ENCODE results near the gene NFATC2.
A peak's percentile ranks its signal among the peaks of the same experiment; 100 is the strongest.

NFATC2 gene

GRCh38 chr20:51377132-51377531 lies 165.4 kb downstream of the NFATC2 start:
- no peak for TF ChIP-seq CTCF (IDR thresholded peaks at IDR 0.05; ENCODE audit: poor library complexity, severe bottlenecking)
- Histone ChIP-seq H3K4me3 (ENCODE audit: severe bottlenecking) (no peak overlapping the region), H3K9me3 (ENCODE audit: severe bottlenecking) (no peaks in the 10 kb centered on the region), H3K4me1 (ENCODE audit: insufficient read depth, poor library complexity, severe bottlenecking) (no peaks in the 10 kb centered on the region), H3K36me3 (ENCODE audit: low read depth) (no peaks in the 10 kb centered on the region), H3K27ac (ENCODE audit: poor library complexity, severe bottlenecking) (no peak overlapping the region), H3K27me3 (ENCODE audit: insufficient read depth, poor library complexity, severe bottlenecking) (no peaks in the 10 kb centered on the region)
- DNase-seq (ENCODE audit: low spot score) = peak; percentile 62
- no peak for ATAC-seq (ENCODE audit: low read depth)

GRCh38 chr20:51376111-51376510 lies 166.4 kb downstream of the NFATC2 start:
- no peak for TF ChIP-seq CTCF (IDR thresholded peaks at IDR 0.05; ENCODE audit: poor library complexity, severe bottlenecking)
- no peak for ATAC-seq (ENCODE audit: low read depth)
- Histone ChIP-seq H3K36me3 (ENCODE audit: low read depth) (no peaks in the 10 kb centered on the region), H3K27me3 (ENCODE audit: insufficient read depth, poor library complexity, severe bottlenecking) (no peaks in the 10 kb centered on the region), H3K27ac (ENCODE audit: poor library complexity, severe bottlenecking) (no peak overlapping the region), H3K4me1 (ENCODE audit: insufficient read depth, poor library complexity, severe bottlenecking) (no peaks in the 10 kb centered on the region), H3K4me3 (ENCODE audit: severe bottlenecking) (no peak overlapping the region), H3K9me3 (ENCODE audit: severe bottlenecking) (no peaks in the 10 kb centered on the region)
- no peak for DNase-seq (ENCODE audit: low spot score)

- DNase-seq (ENCODE audit: low spot score) (peak; percentile 54), ATAC-seq (ENCODE audit: low read depth) (no peak)
- H3K27me3 ChIP-seq (ENCODE audit: insufficient read depth, poor library complexity, severe bottlenecking) = no peaks in the 10 kb centered on the region
- H3K9me3 ChIP-seq (ENCODE audit: severe bottlenecking) = no peaks in the 10 kb centered on the region
- H3K4me1 ChIP-seq (ENCODE audit: insufficient read depth, poor library complexity, severe bottlenecking) = no peaks in the 10 kb centered on the region
- H3K4me3 ChIP-seq (ENCODE audit: severe bottlenecking) = no peak overlapping the region
- TF ChIP-seq CTCF (IDR thresholded peaks at IDR 0.05; ENCODE audit: poor library complexity, severe bottlenecking) = no peak
- no peak overlapping the region for H3K27ac ChIP-seq (ENCODE audit: poor library complexity, severe bottlenecking)
- no peaks in the 10 kb centered on the region for H3K36me3 ChIP-seq (ENCODE audit: low read depth)
These were observed 167.0 kb downstream of the NFATC2 start for GRCh38 chr20:51375561-51375960.

GRCh38 chr20:51374961-51375360 lies 167.6 kb downstream of the NFATC2 start:
- Histone ChIP-seq H3K4me1 (ENCODE audit: insufficient read depth, poor library complexity, severe bottlenecking) (no peaks in the 10 kb centered on the region), H3K4me3 (ENCODE audit: severe bottlenecking) (no peak overlapping the region), H3K36me3 (ENCODE audit: low read depth) (no peaks in the 10 kb centered on the region), H3K27me3 (ENCODE audit: insufficient read depth, poor library complexity, severe bottlenecking) (no peaks in the 10 kb centered on the region), H3K27ac (ENCODE audit: poor library complexity, severe bottlenecking) (no peak overlapping the region), H3K9me3 (ENCODE audit: severe bottlenecking) (no peaks in the 10 kb centered on the region)
- TF ChIP-seq CTCF (IDR thresholded peaks at IDR 0.05; ENCODE audit: poor library complexity, severe bottlenecking) = no peak
- ATAC-seq (ENCODE audit: low read depth) (no peak), DNase-seq (ENCODE audit: low spot score) (peak; percentile 77)

GRCh38 chr20:51374456-51374830 lies 168.1 kb downstream of the NFATC2 start:
- Histone ChIP-seq H3K27ac (ENCODE audit: poor library complexity, severe bottlenecking) (no peak overlapping the region), H3K4me1 (ENCODE audit: insufficient read depth, poor library complexity, severe bottlenecking) (no peaks in the 10 kb centered on the region), H3K9me3 (ENCODE audit: severe bottlenecking) (no peaks in the 10 kb centered on the region), H3K4me3 (ENCODE audit: severe bottlenecking) (no peak overlapping the region), H3K27me3 (ENCODE audit: insufficient read depth, poor library complexity, severe bottlenecking) (no peaks in the 10 kb centered on the region), H3K36me3 (ENCODE audit: low read depth) (no peaks in the 10 kb centered on the region)
- DNase-seq (ENCODE audit: low spot score) = no peak
- no peak for TF ChIP-seq CTCF (IDR thresholded peaks at IDR 0.05; ENCODE audit: poor library complexity, severe bottlenecking)
- ATAC-seq (ENCODE audit: low read depth) = no peak

Measured in RWPE2 (cell line).